Measurements from ENCODE around the gene KATNAL2.

Gene KATNAL2, protein sequence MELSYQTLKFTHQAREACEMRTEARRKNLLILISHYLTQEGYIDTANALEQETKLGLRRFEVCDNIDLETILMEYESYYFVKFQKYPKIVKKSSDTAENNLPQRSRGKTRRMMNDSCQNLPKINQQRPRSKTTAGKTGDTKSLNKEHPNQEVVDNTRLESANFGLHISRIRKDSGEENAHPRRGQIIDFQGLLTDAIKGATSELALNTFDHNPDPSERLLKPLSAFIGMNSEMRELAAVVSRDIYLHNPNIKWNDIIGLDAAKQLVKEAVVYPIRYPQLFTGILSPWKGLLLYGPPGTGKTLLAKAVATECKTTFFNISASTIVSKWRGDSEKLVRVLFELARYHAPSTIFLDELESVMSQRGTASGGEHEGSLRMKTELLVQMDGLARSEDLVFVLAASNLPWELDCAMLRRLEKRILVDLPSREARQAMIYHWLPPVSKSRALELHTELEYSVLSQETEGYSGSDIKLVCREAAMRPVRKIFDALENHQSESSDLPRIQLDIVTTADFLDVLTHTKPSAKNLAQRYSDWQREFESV

DNA sequence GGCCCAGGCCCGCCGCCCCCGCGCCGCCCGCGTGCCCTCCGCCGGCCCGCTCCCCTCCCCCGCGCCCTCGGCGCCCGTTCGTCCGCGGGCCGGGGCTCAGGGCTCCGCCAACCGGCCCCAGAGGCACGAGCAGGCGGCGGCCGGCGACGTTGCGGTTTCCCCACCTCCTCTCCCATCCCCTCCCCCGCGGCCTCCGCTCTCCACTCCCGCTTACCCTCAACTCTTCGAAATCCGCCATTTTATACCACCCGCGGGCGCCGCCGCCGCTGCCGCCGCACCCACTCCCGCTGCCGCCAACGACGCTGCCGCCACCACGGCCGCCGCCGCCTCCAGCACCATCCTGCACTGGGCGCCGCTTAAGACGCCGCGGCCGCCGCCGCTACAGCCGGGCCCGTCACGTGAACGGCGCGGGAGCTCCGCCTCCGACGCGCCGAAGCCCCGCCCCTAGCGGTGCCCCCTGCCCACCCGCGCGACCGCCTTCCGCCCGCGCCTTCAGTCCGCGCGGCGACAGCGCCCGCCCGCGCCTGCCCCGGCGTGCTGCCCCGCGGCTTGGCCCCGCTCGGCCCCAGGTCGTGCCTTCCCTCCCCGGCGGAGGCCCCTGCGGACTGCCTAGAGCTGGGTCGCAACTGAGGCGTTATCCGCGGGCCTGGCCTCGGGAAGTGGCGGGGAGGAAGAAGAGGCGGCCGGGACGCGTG, at the start of gene KATNAL2, which contains the start of gene PIAS2:
KATNAL2 (plus strand) TSS at position 495 of the 695 bp plus-strand sequence. CDS start 29,271 bp downstream, outside the sequence.
PIAS2 (minus strand) TSS at position 400 of the 695 bp plus-strand sequence; CDS start at position 238, 162 bp downstream.
- no peak for DNase-seq (ENCODE audit: low read depth)

DNA sequence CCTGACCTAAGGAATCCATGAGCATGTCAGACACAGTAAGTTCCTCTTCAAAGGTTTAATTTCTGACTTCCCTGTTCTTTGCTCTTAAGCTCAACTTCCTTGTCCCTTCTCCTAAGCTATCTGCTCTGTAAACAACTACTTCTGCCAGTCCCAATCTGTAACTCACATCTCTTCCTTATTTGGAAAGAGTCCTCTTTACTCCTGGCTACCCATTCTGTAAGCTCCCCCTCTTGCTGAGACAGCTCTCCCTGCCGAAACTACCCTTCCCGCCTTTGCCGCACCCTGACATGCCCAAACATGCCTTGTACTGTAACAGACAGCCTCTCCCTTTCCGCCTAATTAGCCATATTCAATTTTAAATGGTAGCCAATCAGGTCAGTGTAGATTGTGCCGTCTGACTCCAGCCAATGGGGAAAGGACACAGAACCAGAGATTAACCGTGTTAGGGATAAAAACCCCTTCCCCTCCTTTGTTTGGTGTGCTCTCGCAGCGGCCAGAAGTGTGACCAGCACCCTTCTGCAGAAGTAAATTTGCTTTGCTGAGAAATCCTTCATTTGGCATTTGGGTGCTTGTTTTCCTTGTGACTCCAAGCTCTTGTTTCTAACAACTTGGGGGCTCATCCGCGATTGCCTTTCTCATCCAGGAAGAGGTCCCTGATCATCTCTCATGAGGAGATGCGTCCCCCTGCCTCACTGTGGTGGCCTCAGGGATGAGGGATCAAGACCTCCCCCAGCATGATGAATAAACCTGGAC, 49.1 kb upstream of the KATNAL2 start:
- DNase-seq (ENCODE audit: low read depth) = no peak

DNA sequence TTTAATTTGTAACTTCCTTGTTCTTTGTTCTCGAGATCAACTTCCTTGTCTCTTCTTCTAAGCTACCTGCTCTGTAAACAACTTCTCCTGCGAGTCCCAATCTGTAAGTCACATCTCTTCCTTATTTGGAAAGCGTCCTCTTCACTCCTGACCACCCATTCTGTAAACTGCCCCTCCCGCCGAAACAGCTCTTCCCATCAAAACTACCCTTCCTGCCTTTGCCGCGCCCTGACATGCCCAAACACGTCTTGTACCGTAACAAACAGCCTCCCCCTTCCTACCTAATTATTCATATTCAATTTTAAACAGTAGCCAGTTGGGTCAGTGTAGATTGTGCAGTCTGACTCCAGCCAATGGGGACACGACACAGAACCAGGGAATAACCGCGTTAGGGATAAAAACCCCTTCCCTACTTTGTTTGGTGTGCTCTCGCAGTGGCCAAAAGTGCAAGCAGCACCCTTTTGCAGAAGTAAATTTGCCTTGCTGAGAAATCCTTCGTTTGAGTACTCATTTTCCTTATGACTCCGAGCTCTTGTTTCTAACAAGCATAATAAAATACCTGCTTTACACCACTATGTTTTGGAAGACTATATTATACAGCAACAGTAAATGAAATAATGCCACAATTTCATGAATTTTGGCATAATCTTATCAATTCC, 39.9 kb upstream of the KATNAL2 start:
- no peak for DNase-seq (ENCODE audit: low read depth)

DNA sequence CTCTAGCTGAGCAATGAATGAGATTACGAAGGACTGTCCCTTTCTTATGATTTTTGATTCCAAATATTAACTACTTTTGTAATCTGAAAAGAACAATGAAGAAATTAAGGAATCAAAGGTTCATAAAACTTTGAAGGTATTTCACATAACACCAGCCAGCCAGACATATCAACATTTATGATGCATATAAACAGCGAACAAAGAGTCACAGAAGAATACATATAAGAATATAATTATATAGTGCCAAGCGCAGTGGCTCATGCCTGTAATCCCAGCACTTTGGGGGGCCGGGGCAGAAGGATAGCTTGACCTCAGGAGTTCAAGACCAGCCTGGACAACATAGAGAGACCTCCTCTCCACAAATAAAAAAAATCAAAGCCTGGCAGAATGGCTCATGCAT, 34.2 kb upstream of the KATNAL2 start:
- DNase-seq (ENCODE audit: low read depth) = no peak

DNA sequence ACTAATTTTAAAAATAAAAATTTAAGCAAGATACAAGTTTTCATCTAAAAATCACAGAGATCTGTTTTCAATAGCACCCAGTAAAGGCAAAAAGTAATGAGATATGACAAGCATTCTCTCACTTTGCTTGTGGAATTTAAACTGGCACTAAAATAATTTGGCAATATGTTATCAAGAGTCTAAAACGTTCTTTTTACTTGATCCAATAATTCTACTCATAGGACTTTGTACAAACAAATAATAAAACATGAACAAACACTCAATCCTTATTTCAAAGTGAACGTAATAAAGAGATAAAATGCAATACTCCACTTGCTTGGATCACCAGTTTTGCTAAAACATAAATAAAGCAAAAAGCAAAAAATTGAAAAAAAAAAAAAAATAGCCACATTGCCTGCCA, 30.5 kb upstream of the KATNAL2 start:
- no peak for DNase-seq (ENCODE audit: low read depth)

DNA sequence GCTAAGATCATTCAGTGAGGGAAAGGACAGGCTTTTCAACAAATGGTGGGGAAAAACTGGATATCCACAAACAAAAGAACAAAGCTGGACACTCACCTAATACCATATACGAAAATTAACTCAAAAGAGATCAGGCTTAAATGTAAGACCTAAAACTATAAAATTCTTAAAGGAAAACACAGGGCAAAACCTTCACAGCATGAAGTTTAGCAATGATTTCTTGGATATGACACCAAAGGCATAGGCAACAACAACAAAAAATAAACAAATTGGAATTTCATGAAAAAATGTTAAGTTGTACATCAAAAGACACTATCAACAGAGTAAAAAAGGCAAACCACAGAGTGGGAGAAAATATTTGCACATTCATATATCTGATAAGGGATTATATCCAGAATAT, 28.4 kb upstream of the KATNAL2 start:
- DNase-seq (ENCODE audit: low read depth) = no peak

DNA sequence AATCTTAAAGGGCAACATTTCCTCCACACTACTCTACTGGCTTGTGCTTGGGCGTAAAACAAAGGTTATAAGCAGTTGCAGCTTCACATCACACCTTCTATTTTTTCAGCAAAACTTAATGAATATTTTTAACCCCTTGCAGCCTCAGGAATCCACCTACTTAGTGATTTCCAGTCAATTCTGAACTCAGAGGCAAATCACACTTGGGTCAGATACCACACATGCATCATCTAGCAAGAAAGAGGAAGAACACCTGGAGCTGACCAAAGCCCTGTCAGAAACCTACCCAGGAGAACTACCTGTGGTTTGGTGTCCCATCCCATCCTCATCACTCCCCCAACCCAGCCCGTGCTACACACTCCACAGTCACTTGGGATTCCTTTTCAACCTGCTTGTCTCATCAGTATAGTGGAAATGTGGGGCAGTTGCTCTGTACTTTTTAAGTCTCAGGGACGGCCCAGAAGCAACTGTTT, 25.6 kb upstream of the KATNAL2 start:
- no peak for DNase-seq (ENCODE audit: low read depth)

DNA sequence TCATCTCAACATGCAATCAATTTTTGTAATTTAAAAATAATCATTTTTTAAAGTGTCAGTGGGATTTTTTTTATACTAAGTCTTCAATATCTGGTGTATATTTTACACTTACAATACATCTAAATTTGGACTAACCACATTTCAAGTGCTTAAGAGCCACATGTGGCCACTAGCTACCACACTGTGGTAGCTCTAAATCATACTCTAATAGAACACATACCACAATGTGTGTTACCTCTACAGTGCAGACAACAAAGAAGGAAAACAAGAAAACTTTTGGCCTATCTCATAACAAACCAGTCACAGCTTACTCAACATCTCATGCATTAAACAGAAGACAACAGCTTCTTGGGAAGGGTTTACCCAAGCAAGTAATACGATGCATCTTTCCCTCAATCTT, 24.6 kb upstream of the KATNAL2 start:
- DNase-seq (ENCODE audit: low read depth) = no peak

DNA sequence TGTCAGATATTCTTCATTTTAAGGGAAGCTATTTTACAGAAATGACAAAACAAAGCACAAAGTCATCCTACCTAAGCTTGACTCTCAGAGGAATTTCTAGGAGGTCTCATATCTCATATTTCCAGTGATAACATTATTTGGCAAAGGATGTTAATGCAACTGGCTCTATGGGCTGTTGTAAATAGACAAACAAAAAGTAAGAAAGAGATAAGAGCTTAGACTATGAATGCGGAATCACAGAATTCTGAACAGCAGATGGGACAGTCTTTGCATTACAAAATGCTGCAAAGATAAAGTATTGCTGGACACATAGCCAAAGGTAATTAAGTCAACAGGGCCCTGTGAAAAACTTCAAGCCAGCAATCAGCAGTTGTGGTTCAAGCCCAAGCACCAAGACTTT, 24.0 kb upstream of the KATNAL2 start:
- DNase-seq (ENCODE audit: low read depth) = no peak

DNA sequence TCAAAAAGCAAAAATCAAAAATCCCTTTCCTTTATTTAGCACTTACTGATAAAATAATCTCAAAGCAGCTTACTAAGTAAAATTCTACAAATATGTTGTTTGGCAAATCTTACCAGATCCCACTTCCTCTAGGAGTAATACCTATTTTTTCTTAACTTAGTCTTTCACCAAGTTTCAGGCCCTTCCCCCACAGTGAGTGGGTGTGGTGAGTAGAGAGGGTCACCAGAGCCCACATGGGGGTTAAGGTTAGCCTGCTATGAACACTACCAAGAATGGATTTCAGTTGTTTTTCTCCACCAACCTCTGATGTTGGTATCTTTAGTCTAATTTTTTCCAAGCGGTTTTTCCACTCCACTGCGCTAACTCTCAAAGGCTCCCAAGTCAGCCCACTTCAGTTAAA, 23.3 kb upstream of the KATNAL2 start:
- DNase-seq (ENCODE audit: low read depth) = no peak

DNA sequence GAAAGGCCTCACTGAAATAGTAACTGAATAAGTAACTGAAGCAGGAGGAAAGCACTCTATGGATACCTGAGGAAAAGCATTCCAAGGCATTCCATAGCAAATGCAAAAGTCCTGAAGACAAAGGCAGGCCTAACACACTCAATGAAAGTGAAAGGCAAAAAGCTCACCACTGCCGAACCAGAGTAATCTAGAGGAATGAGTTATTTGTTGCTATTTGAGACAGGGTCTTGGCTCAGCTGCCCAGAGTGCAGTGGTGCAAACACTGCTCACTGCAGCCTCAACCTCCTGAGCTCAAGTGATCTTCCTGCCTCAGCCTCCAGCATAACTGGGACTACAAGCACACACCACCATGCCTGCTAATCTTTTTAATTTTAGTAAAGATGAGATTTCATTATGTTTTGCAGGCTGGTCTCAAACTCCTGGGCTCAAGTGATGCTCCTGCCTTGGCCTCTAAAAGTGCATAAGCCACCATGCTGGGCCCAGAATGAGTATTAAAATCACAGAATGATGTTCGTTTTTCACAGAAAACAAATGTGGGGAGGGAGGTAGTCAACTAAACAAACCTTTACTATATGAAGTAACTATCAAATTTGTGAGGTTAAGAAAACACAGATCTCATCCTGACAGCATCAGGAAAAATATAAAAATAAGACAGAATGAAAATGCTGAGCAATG, 18.0 kb upstream of the KATNAL2 start:
- DNase-seq (ENCODE audit: low read depth) = no peak

DNA sequence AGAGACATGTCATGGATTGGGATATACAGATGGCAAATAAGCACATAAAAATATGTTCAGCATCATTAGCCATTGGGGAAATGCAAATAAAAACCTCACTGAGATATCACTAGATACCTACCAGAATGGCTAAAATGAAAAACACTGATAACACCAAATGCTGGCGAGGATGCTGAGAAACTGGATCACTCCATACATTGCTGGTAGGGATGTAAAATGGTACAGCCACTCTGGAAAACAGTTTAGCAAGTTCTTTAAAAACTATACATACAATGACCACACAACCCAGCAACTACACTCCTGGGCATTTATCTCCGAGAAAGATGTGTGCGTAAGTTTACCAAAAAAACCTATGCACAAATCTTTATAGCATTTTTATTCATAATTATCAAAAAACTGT, 14.0 kb upstream of the KATNAL2 start:
- no peak for DNase-seq (ENCODE audit: low read depth)

DNA sequence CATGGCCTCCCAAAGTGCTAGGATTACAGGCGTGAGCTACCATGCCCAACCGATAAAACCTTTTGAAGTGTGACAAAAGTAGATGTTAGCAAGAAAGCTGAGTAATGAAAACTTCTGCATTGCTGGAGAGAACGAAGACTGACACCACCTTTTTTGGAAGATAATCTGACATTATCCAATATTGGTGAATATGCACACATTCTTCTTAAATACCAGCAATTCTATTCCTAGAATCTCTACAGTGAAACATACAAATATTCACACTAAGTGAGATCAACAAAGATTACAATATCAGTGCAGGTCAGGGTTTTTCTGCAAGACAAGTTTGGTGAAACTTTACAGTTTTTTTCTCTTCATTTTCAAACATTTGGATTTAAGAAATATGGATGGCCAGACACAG, 7.9 kb upstream of the KATNAL2 start:
- no peak for DNase-seq (ENCODE audit: low read depth)

DNA sequence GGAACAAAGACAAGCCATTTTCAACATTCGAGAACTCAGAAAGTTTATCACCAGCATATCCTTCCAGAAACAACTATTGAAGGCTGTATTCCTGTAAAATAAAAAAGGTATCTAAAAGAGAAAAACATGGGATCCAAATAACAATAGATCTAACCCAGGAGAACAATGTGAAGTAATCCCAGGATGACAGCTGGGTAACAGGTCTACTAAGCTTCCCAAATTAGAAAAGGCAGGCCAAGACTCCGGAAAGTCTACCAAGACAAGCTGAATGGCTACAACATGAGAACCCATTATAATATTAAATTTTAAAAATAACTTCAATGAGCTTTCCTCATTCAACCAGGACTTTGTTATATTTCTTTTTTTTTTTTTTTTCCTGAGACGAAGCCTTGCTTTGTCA, 6.5 kb upstream of the KATNAL2 start:
- no peak for DNase-seq (ENCODE audit: low read depth)

DNA sequence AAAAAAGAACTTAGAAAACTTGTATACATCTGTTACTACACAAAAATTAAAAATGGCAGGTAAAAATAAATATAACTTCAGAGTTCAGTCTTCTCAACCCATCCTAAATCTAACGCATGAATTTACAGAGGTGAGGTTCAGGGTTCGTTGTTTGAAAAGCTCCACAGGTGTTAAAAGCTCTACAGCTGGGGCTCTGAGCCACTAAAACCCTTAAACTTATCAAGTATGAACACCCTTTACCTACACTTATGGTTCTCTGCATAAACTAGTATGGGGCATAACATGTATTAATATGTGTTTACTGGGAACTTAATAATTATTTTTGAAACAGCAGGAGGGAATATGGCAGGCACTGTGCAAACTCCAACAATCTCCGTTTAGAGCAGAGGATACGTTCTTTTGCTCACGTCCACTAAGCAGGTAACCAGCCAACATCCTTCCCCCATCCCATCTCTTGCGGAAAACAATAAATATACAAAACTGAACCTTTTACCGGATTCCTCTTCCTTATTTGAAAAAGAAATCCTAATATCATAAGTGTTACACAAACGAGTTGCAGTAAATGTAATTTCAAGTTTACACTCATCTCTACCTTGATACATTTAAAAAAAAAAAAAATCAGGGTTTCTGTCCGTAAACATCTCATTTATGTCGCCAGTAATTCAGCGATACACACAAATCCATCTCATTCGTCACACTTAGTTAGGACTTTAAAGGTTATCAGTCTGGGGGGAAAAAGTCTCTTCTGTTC, 1.4 kb upstream of the KATNAL2 start:
- no peak for DNase-seq (ENCODE audit: low read depth)

DNA sequence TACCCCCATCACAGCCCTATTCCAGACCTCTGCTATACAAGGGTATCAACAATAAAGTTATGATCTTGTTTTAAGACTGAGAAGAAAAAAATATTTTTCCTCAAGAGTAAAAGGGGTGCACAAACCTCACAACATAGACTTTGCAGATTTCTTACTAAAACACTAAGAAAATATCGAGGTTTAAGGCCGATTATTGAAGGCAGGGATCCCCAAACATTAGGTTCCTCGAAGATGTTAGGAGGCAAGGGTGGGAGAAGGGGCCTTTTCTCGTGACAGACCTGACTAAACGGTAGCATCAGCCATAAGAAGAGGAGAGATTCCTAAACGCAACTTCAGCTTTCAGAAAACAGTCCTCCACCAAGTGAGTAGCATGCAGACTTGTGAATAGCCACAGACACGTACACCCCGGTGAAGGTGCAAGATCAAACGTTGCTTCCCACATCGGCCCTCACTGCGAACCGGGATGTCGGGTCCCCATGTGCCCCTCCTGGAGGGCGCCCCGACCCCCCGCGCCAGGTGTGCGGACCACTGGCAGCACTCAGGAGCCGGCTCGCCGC, 773 bp upstream of the KATNAL2 start:
- DNase-seq (ENCODE audit: low read depth) = no peak

DNA sequence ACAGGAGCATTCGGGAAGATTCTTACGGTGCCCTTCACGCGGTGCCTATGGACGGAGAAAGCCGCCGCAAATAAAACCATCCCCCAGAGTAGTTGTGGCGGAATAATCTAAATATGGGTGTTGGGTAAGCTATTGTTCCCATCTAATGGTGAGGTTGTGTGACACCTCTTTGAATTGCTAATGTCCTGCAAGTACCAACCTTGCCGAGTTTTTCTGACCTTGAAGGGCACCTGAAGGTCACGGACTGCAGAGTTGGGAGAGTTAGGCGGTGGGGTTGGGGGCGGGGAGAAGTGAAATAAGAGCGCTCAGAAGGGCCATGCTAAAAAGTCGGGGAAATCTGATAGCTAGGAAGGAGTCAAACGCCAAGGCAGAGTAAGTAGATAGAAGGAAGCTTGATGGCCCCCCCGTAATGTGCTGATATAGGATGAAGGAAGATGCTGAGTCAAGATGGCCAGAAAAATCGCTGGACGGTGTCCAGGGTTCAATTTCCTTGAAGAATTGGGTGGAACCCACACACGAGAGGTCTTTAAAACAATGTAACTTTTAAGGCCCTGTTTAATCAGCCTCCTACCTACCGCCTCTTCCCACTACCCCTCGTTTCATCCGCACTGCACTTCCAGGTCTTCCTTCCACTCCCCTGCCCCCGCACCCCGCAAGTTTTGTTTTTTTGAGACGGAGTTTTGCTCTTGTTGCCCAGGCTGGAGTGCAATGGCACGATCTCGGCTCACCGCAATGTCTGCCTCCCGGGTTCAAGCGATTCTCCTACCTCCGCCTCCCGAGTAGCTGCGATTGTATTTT, 600 bp downstream of the KATNAL2 start:
- DNase-seq (ENCODE audit: low read depth) = no peak

DNA sequence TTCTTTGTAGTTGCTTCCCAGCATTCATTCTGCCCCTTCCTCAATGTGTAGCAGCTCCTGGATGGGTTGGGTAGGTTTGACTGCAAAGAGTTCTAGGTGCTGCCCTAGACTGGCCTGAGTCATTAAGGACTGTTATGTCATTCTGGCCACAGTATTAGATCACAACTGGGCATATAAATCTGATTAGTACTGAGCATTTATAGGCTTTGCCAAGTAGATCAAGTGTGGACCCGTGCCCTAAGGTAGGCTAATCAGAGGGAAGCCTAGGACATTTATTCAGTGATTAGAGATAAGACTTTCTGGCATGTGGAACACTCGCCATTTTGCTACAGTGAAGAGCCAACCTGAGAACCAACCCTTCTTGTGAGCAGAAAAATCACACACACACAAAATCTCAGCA, 2.7 kb downstream of the KATNAL2 start:
- no peak for DNase-seq (ENCODE audit: low read depth)

DNA sequence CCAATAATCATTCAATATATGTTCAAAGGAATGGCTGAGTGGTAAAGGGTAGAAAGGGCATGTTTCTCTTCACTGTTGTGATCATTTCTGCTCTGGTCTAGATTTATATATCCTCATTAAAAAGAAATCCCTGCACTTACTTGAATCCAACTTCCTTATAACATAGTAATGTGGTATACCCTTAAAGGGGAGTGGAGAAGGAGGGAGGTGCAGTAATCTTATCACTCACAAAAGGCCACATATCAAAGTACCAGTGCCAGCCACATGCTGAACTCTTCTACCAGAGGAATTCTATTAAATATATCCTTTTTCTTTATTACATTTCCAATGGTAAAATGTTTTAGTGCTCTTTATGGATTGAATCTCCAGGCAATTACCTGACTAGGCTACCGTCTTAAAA, 3.3 kb downstream of the KATNAL2 start:
- DNase-seq (ENCODE audit: low read depth) = no peak
